Pons (tissue), 1 donor: ENCODE results near the gene GDAP1L1.
"Not testable (repeated sequence)": the region's sequence is repeated elsewhere in the genome, so short reads cannot be mapped to it uniquely, and the experiment has no call there.

Experiments
- DNase-seq: peaks from one replicate; pipeline ENCODE4 v3.0.0-alpha.2; 2016; ENCODE audit warnings: low spot score

Gene GDAP1L1

GRCh38 chr20:44255942-44256341 is 8.8 kb downstream of the GDAP1L1 start:
- no peak for DNase-seq

GRCh38 chr20:44256961-44257360 is 9.9 kb downstream of the GDAP1L1 start:
- DNase-seq, result no peak

GRCh38 chr20:44258226-44258890 is 11.2 kb downstream of the GDAP1L1 start:
- no peak for DNase-seq

- DNase-seq, result no peak
Measured at GRCh38 chr20:44264287-44264686, 17.2 kb downstream of the GDAP1L1 start.

GRCh38 chr20:44268802-44269201 is 21.7 kb downstream of the GDAP1L1 start:
- DNase-seq, result no peak

- DNase-seq, result no peak
Measured at GRCh38 chr20:44271915-44272663, 25.0 kb downstream of the GDAP1L1 start.

- DNase-seq, result no peak
Measured at GRCh38 chr20:44273231-44274215, 26.4 kb downstream of the GDAP1L1 start.

GRCh38 chr20:44274303-44275017 is 27.4 kb downstream of the GDAP1L1 start:
- DNase-seq, result no peak

GRCh38 chr20:44279228-44279627 is 32.1 kb downstream of the GDAP1L1 start:
- no peak for DNase-seq

GRCh38 chr20:44280387-44280786 is 33.3 kb downstream of the GDAP1L1 start:
- no peak for DNase-seq

GRCh38 chr20:44282192-44282591 is 35.1 kb downstream of the GDAP1L1 start:
- DNase-seq, result no peak

- DNase-seq, result no peak
Measured at GRCh38 chr20:44284032-44284431, 36.9 kb downstream of the GDAP1L1 start.

GRCh38 chr20:44287272-44288097 is 40.4 kb downstream of the GDAP1L1 start:
- no peak for DNase-seq

- no peak for DNase-seq
Measured at GRCh38 chr20:44288252-44288651, 41.1 kb downstream of the GDAP1L1 start.

GRCh38 chr20:44291754-44292153 is 44.6 kb downstream of the GDAP1L1 start:
- DNase-seq, result no peak

- DNase-seq, result no peak
Measured at GRCh38 chr20:44296011-44296410, 48.9 kb downstream of the GDAP1L1 start.

GRCh38 chr20:44297721-44298120 is 50.6 kb downstream of the GDAP1L1 start:
- no peak for DNase-seq

- DNase-seq, result not testable (repeated sequence)
Measured at GRCh38 chr20:44299011-44299535, 52.0 kb downstream of the GDAP1L1 start.

- DNase-seq, result no peak
Measured at GRCh38 chr20:44301285-44301684, 54.2 kb downstream of the GDAP1L1 start.

- DNase-seq, result no peak
Measured at GRCh38 chr20:44302026-44302669, 55.0 kb downstream of the GDAP1L1 start.
